Measurements from ENCODE around the gene DENND4A. TPM values are rescaled to one million over a fixed set of nuclear protein-coding genes. Genes with fewer than 3 reads are reported as not detected.

Gene DENND4A
- total and polyA plus RNA-seq, 9 of the 15 experiments (the other 6 are each of a cell fraction or from before 2014, with no cell fraction given), result 6.8 to 32.3 (median 19.9) TPM

DNA sequence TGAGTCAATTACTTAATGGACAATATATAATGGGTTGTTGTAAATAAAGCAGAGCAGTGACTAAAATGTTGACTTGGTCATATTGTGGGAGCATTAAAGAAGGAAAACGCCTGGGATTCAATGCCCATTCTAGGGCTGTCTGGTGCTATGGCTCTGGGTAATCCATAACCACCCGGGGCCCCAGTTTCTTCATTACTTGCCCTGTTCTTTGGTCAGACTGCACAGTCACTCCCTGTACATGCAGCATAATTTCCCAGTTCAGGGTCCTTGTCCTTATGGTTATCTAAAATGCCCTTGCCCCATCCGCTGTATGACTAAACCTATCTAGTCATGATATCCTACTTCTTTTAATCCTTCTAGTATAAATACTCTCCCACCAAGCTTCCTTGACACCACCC is 27.5 kb upstream of the DENND4A start (continued):
- TF ChIP-seq TCF3 (CRISPR knock-in tag; IDR thresholded peaks at IDR 0.05) (peak; percentile 79), FOXM1 (IDR thresholded peaks at IDR 0.05; ENCODE audit: low read depth) (peak; percentile 31; the same call in 1 of the 2 replicates), FOXM1 (CRISPR knock-in tag; IDR thresholded peaks at IDR 0.05; ENCODE audit: low read depth) (no peak), ZBTB17 (CRISPR knock-in tag; IDR thresholded peaks at IDR 0.05) (no peak), RAD21 (CRISPR knock-in tag; conservative IDR thresholded peaks at IDR 0.05 in 1 of 2, IDR thresholded peaks at IDR 0.05 in 1 of 2) (0 out of 4 replicates have a peak, but pooled peaks of 1 of the 2 experiments have one; percentile 7), SNIP1 (IDR thresholded peaks at IDR 0.05; ENCODE audit: low read depth) (no peak), CCNT2 (IDR thresholded peaks at IDR 0.05; ENCODE audit: borderline replicate concordance, extremely low read depth, insufficient read length, low read depth, low read length) (no peak), ZNF232 (CRISPR knock-in tag; IDR thresholded peaks at IDR 0.05) (no peak), SMARCC2 (IDR thresholded peaks at IDR 0.05; ENCODE audit: low read depth) (peak; percentile 86), TRIM24 (IDR thresholded peaks at IDR 0.05) (peak; percentile 46 to 64; a peak in 3 of 4 replicates), NCOR1 (IDR thresholded peaks at IDR 0.05) (peak; percentile 78), HDAC2 (IDR thresholded peaks at IDR 0.05) (0 out of 2 replicates have a peak, but pooled peaks have one; percentile 21), SMARCA4 (IDR thresholded peaks at IDR 0.05) (peak; percentile 94), CREB1 (IDR thresholded peaks at IDR 0.05) (0 out of 2 replicates have a peak, but pooled peaks have one; percentile 24), CREB1 (CRISPR knock-in tag; IDR thresholded peaks at IDR 0.05) (no peak), ZNF699 (CRISPR knock-in tag; IDR thresholded peaks at IDR 0.05; ENCODE audit: insufficient replicate concordance) (no peak)
- TF ChIP-seq, protein P1, sequence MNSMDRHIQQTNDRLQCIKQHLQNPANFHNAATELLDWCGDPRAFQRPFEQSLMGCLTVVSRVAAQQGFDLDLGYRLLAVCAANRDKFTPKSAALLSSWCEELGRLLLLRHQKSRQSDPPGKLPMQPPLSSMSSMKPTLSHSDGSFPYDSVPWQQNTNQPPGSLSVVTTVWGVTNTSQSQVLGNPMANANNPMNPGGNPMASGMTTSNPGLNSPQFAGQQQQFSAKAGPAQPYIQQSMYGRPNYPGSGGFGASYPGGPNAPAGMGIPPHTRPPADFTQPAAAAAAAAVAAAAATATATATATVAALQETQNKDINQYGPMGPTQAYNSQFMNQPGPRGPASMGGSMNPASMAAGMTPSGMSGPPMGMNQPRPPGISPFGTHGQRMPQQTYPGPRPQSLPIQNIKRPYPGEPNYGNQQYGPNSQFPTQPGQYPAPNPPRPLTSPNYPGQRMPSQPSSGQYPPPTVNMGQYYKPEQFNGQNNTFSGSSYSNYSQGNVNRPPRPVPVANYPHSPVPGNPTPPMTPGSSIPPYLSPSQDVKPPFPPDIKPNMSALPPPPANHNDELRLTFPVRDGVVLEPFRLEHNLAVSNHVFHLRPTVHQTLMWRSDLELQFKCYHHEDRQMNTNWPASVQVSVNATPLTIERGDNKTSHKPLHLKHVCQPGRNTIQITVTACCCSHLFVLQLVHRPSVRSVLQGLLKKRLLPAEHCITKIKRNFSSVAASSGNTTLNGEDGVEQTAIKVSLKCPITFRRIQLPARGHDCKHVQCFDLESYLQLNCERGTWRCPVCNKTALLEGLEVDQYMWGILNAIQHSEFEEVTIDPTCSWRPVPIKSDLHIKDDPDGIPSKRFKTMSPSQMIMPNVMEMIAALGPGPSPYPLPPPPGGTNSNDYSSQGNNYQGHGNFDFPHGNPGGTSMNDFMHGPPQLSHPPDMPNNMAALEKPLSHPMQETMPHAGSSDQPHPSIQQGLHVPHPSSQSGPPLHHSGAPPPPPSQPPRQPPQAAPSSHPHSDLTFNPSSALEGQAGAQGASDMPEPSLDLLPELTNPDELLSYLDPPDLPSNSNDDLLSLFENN (IDR thresholded peaks at IDR 0.05; ENCODE audit: low read depth in 2 of 2, low read length in 2 of 2), result peak in 1 of 2 experiments; percentile 63; a peak in 2 of 4 replicates
